Stimulated activated CD4-positive, alpha-beta T cell treated with anti-CD3 and anti-CD28 coated beads, Interleukin-4, amount 100 ng/mL, for 24 hours (primary cell): Measurements from ENCODE around the gene KRT23.
A peak's percentile ranks its signal among the peaks of the same experiment; 100 is the strongest.

Experiments
- DNase-seq: peaks from one replicate; pipeline ENCODE4 v3.0.0-alpha.2; 2020

The KRT23 gene

GRCh38 chr17:40937384-40937819 lies at the start of gene KRT23:
KRT23 (minus strand) TSS chr17:40937646; CDS start chr17:40936603, 1,043 bp downstream.
- no peak for DNase-seq

GRCh38 chr17:40986920-40987319 lies 49.5 kb upstream of the KRT23 start:
- no peak for DNase-seq

GRCh38 chr17:40984226-40984625 lies 46.8 kb upstream of the KRT23 start, which contains the start of gene KRT40:
KRT40 (minus strand) TSS chr17:40984326; CDS start chr17:40984273, 53 bp downstream.
- DNase-seq: no peak

GRCh38 chr17:40981115-40981514 lies 43.7 kb upstream of the KRT23 start:
- no peak for DNase-seq

GRCh38 chr17:40980596-40980995 lies 43.1 kb upstream of the KRT23 start:
- no peak for DNase-seq

GRCh38 chr17:40980117-40980516 lies 42.7 kb upstream of the KRT23 start:
- no peak for DNase-seq

GRCh38 chr17:40978575-40979151 lies 41.2 kb upstream of the KRT23 start:
- no peak for DNase-seq

- DNase-seq: no peak
Measured at GRCh38 chr17:40975516-40975915, 38.1 kb upstream of the KRT23 start.

GRCh38 chr17:40974366-40974765 lies 36.9 kb upstream of the KRT23 start:
- DNase-seq: no peak

- DNase-seq: no peak
Measured at GRCh38 chr17:40967582-40967981, 30.1 kb upstream of the KRT23 start.

- no peak for DNase-seq
Measured at GRCh38 chr17:40966848-40967247, 29.4 kb upstream of the KRT23 start, which contains the start of gene KRT39. KRT39 (minus strand) TSS chr17:40966948; CDS start chr17:40966856, 92 bp downstream.

- no peak for DNase-seq
Measured at GRCh38 chr17:40963838-40964237, 26.4 kb upstream of the KRT23 start.

GRCh38 chr17:40962059-40962561 lies 24.7 kb upstream of the KRT23 start:
- DNase-seq: no peak

- no peak for DNase-seq
Measured at GRCh38 chr17:40961591-40961990, 24.1 kb upstream of the KRT23 start.

- no peak for DNase-seq
Measured at GRCh38 chr17:40960144-40960543, 22.7 kb upstream of the KRT23 start.

GRCh38 chr17:40958086-40958953 lies 20.9 kb upstream of the KRT23 start:
- DNase-seq: no peak

- no peak for DNase-seq
Measured at GRCh38 chr17:40956401-40957254, 19.2 kb upstream of the KRT23 start.

- DNase-seq: peak; percentile 4
Measured at GRCh38 chr17:40953881-40954280, 16.4 kb upstream of the KRT23 start.

- no peak for DNase-seq
Measured at GRCh38 chr17:40952661-40953060, 15.2 kb upstream of the KRT23 start.

- DNase-seq: no peak
Measured at GRCh38 chr17:40952154-40952553, 14.7 kb upstream of the KRT23 start.

- no peak for DNase-seq
Measured at GRCh38 chr17:40951011-40951622, 13.7 kb upstream of the KRT23 start.

- DNase-seq: no peak
Measured at GRCh38 chr17:40950176-40950575, 12.7 kb upstream of the KRT23 start.

- no peak for DNase-seq
Measured at GRCh38 chr17:40949418-40949817, 12.0 kb upstream of the KRT23 start.
